HG02852 (cell line): ENCODE data around the gene RTN4R.

Experiments
- ATAC-seq: cut with Tn5 transposase; IDR thresholded peaks from one replicate; pipeline ENCODE4 v1.9.1; 2021; ENCODE audit warnings: mild to moderate bottlenecking, moderate library complexity; ENCODE audit not compliant: unreplicated experiment

RTN4R gene

GRCh38 chr22:20243537-20244249 lies 24.4 kb downstream of the RTN4R start:
- no peak for ATAC-seq

- no peak for ATAC-seq
Observed at GRCh38 chr22:20243176-20243536, 25.0 kb downstream of the RTN4R start.

DNA sequence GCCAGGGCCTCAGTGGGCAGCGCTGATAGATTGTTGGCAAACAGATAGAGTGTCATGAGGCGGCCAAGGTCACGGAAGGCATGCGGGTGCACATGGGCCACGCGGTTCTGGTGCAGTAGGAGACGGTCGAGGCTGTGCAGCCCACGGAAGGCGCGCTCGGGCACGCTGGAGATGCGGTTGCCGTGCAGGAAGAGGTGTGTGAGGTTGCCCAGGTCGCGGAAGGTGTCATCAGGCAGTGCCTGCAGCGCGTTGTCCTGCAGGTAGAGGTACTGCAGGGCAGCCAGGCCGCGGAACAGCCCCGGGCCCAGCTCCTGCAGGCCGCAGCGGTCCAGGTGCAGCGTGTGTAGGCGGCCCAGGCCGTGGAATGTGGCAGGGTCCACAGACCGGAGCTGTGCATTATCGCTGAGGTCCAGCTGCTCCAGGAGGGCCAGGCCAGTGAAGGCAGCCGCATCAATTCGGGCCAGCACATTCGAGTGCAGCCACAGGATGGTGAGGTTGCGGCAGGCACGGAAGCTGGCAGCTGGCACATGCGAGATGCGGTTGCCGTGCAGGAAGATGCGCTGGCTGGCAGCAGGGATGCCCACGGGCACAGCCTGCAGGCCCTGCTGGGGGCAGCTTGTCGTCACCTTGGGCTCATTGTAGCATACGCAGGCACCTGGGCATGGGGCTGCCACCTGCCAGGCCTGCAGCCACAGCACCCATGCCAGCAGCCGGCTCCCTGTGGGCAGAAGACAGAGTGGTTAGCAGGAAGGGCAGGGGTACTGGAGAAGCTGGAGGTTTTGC lies 25.5 kb downstream of the RTN4R start:
- no peak for ATAC-seq

GRCh38 chr22:20241579-20242392 lies 26.3 kb downstream of the RTN4R start:
- ATAC-seq = no peak

DNA sequence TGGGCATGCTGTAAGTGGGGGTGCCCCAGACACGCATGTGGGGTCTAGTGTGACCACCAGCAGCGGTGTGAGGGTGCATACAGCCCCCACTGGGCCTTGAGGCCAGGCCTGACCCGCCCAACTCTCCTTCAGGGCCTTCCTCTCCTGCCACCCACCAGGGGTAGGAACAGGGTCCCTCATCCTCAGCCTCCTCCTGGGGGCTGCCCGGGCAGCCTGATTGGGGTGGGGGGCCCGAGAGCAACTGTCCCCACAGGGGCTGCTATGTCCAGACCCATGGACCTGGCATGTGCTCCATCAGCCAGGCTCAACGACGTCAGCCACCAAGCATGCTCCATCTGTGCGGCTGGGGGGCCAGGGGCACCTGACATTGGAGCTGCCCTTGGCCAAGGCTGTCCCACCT lies 27.2 kb downstream of the RTN4R start:
- no peak for ATAC-seq

DNA sequence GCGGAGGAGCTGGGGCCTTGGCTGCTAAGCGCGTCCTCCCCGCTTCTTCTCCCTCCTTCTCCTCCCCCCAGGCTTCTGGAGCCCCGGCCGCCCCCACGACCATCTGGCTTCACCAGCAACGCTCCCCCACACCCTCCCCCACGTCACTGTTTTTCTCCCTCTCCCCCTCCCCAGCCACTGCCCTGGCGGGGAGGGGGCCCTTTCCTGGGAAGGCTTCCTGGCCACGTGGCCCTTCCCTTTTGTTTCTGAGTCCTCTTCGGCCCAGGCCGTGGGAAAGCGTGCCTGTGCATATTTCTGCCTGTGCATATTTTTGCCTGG lies 27.7 kb downstream of the RTN4R start:
- ATAC-seq = no peak

GRCh38 chr22:20239676-20240446 lies 28.3 kb downstream of the RTN4R start:
- no peak for ATAC-seq

DNA sequence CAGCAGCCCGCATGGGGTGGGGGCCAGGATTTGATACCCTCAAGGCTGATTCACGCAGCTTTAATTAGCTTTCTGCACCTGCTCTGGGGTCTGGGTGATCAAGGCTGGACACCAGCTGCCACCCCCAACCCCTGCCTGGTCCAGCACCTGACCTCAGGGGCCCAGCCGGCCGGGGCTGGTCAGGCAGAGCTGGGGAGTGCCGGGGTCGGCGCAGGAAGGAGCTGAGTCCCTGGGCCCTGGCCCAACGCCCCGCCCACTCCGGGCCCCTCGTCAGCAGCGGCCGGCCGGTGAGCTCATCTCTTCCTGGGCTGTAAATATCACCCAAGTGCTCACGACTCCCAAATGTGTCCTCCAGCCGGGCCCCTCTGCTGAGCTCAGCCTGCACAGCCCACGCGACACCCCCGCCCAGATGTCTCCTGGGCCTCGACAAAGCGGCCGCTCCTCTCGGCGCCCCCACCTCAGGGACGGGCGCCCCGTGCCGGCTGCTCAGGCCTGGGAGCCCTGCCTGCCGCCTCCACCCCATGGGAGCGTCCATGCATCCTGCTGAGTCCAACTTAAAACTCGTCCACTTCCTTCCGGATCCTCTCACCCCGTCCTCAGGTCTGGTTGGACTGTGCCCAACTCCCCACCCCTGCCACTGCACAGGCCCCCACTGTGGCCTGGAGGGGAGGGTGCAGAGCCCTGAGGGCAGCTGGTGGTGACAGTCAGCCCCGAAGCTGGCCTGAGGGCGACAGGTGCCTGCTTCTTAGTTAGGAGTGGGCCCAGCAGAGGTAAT lies 29.0 kb downstream of the RTN4R start:
- no peak for ATAC-seq

- no peak for ATAC-seq
Observed at GRCh38 chr22:20238536-20238900, 29.6 kb downstream of the RTN4R start.

DNA sequence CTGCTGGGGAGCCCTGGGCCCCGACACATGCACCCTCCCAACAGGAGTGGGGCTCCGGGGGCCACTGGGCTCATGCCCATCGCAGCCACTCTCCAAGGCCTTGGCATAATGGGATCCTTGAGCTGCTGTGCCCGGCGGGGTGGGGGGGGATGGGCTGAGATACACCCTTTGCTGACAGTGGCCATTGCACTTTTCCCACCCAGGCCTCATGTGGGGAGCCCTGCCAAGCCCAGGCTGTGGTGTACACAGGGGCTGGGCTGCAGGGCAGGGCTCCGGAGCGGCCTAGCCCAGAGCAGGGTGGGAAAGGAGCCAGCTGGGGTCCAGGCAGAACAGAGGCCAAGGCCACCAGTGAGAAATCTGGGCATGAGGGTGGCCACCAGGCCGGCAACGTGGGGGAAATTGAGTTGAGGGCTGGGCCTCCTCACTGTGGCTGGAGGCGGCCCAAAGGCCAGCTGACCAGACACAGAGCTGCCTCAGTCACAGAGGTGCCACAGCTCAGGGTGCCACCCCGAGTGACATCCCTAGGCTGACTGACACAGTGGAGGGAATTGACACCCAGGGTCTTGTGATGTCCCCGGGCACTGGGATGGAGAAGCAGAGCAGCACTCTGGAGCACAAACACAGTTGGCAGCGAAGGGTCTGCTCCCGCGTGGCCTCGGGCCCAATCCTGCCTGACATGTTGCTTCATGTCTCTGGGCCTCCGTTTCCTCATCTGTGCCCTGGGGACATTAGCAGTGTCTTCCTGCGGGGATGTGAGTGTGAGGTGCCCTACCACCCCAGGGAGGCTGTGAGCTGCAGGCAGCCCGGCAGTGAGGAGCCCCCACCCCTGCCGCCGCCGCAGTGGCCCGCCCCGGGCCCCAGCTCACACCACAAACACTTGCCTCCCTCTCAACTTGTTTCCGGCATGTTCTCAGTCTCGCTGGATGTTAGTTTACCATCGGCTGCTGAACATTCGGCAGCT lies 30.4 kb downstream of the RTN4R start:
- no peak for ATAC-seq

- ATAC-seq = no peak
Observed at GRCh38 chr22:20236052-20236717, 31.9 kb downstream of the RTN4R start.

GRCh38 chr22:20235389-20235991 lies 32.6 kb downstream of the RTN4R start:
- no peak for ATAC-seq

- ATAC-seq = no peak
Observed at GRCh38 chr22:20234760-20235388, 33.2 kb downstream of the RTN4R start.

GRCh38 chr22:20234314-20234682 lies 33.8 kb downstream of the RTN4R start:
- no peak for ATAC-seq

GRCh38 chr22:20233351-20234313 lies 34.5 kb downstream of the RTN4R start:
- ATAC-seq = no peak

GRCh38 chr22:20232781-20233180 lies 35.3 kb downstream of the RTN4R start:
- ATAC-seq = no peak

GRCh38 chr22:20232237-20232598 lies 35.9 kb downstream of the RTN4R start:
- no peak for ATAC-seq
